Gastrocnemius medialis (tissue), 4 donors: ENCODE results near the gene DPEP1. TPM values are rescaled to one million over a fixed set of nuclear protein-coding genes. Genes with fewer than 3 reads are reported as not detected.

Experiments
- ATAC-seq, 2 donors: fragments of 150-250 bp; one replicate each; pipeline ENCODE4 v1.9.1; 2016
- DNase-seq, 2 donors: peaks; one replicate each; pipeline ENCODE4 v3.0.0-alpha.2; 2019
- H3K27ac ChIP-seq, 4 donors: fragments of 200-600 bp; sonication (generic); 1 replicate in 1 of 4; 2 replicates in 3 of 4; pipeline ENCODE4 v1.5.1; 2016 to 2018; ENCODE audit warnings: mild to moderate bottlenecking in 2 of 4, moderate library complexity in 1 of 4
- H3K27me3 ChIP-seq, 3 donors: fragments of 200-600 bp; sonication (generic) in 2 of 3; 1 replicate in 1 of 3; 2 replicates in 2 of 3; pipeline versions ENCODE4 v1.5.1 to v1.6.0; 2016 to 2019; ENCODE audit warnings: mild to moderate bottlenecking in 1 of 3, moderate library complexity in 1 of 3
- H3K36me3 ChIP-seq, 2 donors: fragments of 200-600 bp; sonication (generic) in 1 of 2; one replicate each; pipeline ENCODE4 v1.5.1; 2017 to 2018
- H3K4me1 ChIP-seq, 2 donors: fragments of 200-600 bp; sonication (generic) in 1 of 2; one replicate each; pipeline ENCODE4 v1.5.1; 2016 to 2017; ENCODE audit warnings: mild to moderate bottlenecking in 2 of 2
- H3K4me3 ChIP-seq, 4 donors: fragments of 200-600 bp; sonication (generic) in 3 of 4; 1 replicate in 1 of 4; 2 replicates in 3 of 4; pipeline ENCODE4 v1.5.1; 2016 to 2019; ENCODE audit warnings: mild to moderate bottlenecking in 2 of 4
- H3K9me3 ChIP-seq, 3 donors: fragments of 200-600 bp; sonication (generic) in 2 of 3; 1 replicate in 1 of 3; 2 replicates in 2 of 3; pipeline ENCODE4 v1.5.1; 2016 to 2019
- CTCF ChIP-seq, 5 experiments: fragments of 450-650 bp in 3 of 5; fragments of 200-600 bp in 2 of 5; sonication (generic) in 2 of 5; IDR thresholded peaks in 4 of 5; conservative IDR thresholded peaks in 1 of 5; 1 replicate in 4 of 5; 2 replicates in 1 of 5; pipeline ENCODE4 v1.5.1; 2016 to 2019; ENCODE audit warnings: antibody characterized with exemption in 5 of 5, mild to moderate bottlenecking in 3 of 5, moderate library complexity in 3 of 5
- POLR2A ChIP-seq, 2 donors: fragments of 450-650 bp; IDR thresholded peaks; one replicate each; pipeline ENCODE4 v1.6.1; 2017; ENCODE audit warnings: antibody characterized with exemption in 2 of 2, mild to moderate bottlenecking in 2 of 2, moderate library complexity in 2 of 2
- in situ Hi-C, 4 donors: fragments of 200-750 bp; cut with MboI; loops; one replicate each; pipeline versions ENCODE4 v1.15.0 to v1.8.0; 2017; ENCODE audit warnings: low sequenced_read_pairs in 4 of 4
- intact Hi-C: fragments of 100-400 bp; cut with DNase I; formaldehyde crosslinking; loops from one replicate; pipeline ENCODE4 v1.15.1; 2023; ENCODE audit warnings: low total_unique reads
- total RNA-seq, 4 donors: library from RNA; depleted of rRNA; stranded (reverse); fragments of >200 nt; gene quantifications; one replicate each; pipeline versions ENCODE4 v1.1.0 to v1.2.3, GENCODE V29; 2016

Gene DPEP1
- total RNA-seq, 4 donors from 2014 or later, result not detected

- Histone ChIP-seq H3K36me3 (no peaks in the 10 kb centered on the region), H3K9me3 (no peaks in the 10 kb centered on the region), H3K27me3 (peaks cover 12 to 37% (median 19%) of the 10 kb centered on the region in 3 donors), H3K4me3 (no peak overlapping the region), H3K27ac (no peak overlapping the region), H3K4me1 (no peaks in the 10 kb centered on the region)
- intact Hi-C loops, result no loop called here
- in situ Hi-C loops, result no loop called here
- DNase-seq, result no peak
- ATAC-seq, result no peak
- TF ChIP-seq POLR2A (IDR thresholded peaks at IDR 0.05) (no peak), CTCF (IDR thresholded peaks at IDR 0.05 in 4 of 5, conservative IDR thresholded peaks at IDR 0.05 in 1 of 5) (no peak)
Measured at GRCh38 chr16:89621136-89621697, 7.8 kb downstream of the DPEP1 start.

- intact Hi-C loops, result no loop called here
- Histone ChIP-seq H3K4me3 (no peak overlapping the region), H3K9me3 (no peaks in the 10 kb centered on the region), H3K27me3 (peaks cover 12 to 34% (median 20%) of the 10 kb centered on the region in 3 donors), H3K27ac (no peak overlapping the region), H3K36me3 (no peaks in the 10 kb centered on the region), H3K4me1 (no peaks in the 10 kb centered on the region)
- no peak for DNase-seq
- TF ChIP-seq CTCF (IDR thresholded peaks at IDR 0.05 in 4 of 5, conservative IDR thresholded peaks at IDR 0.05 in 1 of 5), result no peak
- TF ChIP-seq POLR2A (IDR thresholded peaks at IDR 0.05), result no peak
- in situ Hi-C loops, result no loop called here
- no peak for ATAC-seq
Measured at GRCh38 chr16:89621698-89622409, 8.4 kb downstream of the DPEP1 start.

- ATAC-seq, result no peak
- no peaks in the 10 kb centered on the region for H3K4me1 ChIP-seq
- H3K27ac ChIP-seq, result no peak overlapping the region
- DNase-seq, result no peak
- no peak overlapping the region for H3K4me3 ChIP-seq
- H3K9me3 ChIP-seq, result no peaks in the 10 kb centered on the region
- TF ChIP-seq POLR2A (IDR thresholded peaks at IDR 0.05) (no peak), CTCF (IDR thresholded peaks at IDR 0.05 in 4 of 5, conservative IDR thresholded peaks at IDR 0.05 in 1 of 5) (no peak)
- in situ Hi-C loops, result no loop called here
- H3K36me3 ChIP-seq, result no peaks in the 10 kb centered on the region
- H3K27me3 ChIP-seq, result peaks cover 12 to 34% (median 20%) of the 10 kb centered on the region in 3 donors
- intact Hi-C loops, result no loop called here
Measured at GRCh38 chr16:89623511-89624261, 10.2 kb downstream of the DPEP1 start.

GRCh38 chr16:89624777-89625761 is 11.6 kb downstream of the DPEP1 start:
- Histone ChIP-seq H3K4me3 (no peak overlapping the region), H3K36me3 (no peaks in the 10 kb centered on the region), H3K27ac (no peak overlapping the region), H3K27me3 (peaks cover 8 to 31% (median 17%) of the 10 kb centered on the region in 3 donors), H3K9me3 (no peaks in the 10 kb centered on the region), H3K4me1 (no peaks in the 10 kb centered on the region)
- in situ Hi-C loops, result no loop called here
- ATAC-seq (no peak), DNase-seq (no peak)
- TF ChIP-seq POLR2A (IDR thresholded peaks at IDR 0.05), result no peak
- TF ChIP-seq CTCF (IDR thresholded peaks at IDR 0.05 in 4 of 5, conservative IDR thresholded peaks at IDR 0.05 in 1 of 5), result no peak
- intact Hi-C loops, result no loop called here
